Immature natural killer cell (primary cell): ENCODE measurements around the gene IQGAP1. TPM values are rescaled to one million over a fixed set of nuclear protein-coding genes. Genes with fewer than 3 reads are reported as not detected.
A peak's percentile ranks its signal among the peaks of the same experiment; 100 is the strongest.
"Not testable (repeated sequence)": the region's sequence is repeated elsewhere in the genome, so short reads cannot be mapped to it uniquely, and the experiment has no call there.

ENCODE experiments used
- DNase-seq, 3 donors: peaks; one replicate each; pipeline ENCODE4 v3.0.0; 2022; ENCODE audit warnings: mixed read lengths in 1 of 3
- H3K27ac Mint-ChIP-seq, 6 donors: one replicate each; pipeline ENCODE4 v1.8.0; 2020; ENCODE audit warnings: mixed read lengths in 6 of 6, mild to moderate bottlenecking in 5 of 6, inconsistent platforms in 4 of 6, moderate library complexity in 3 of 6
- H3K27me3 Mint-ChIP-seq, 3 donors: one replicate each; pipeline ENCODE4 v1.8.0; 2020 to 2021; ENCODE audit warnings: low read depth in 3 of 3, mild to moderate bottlenecking in 3 of 3, mixed read lengths in 3 of 3, moderate library complexity in 3 of 3, inconsistent platforms in 1 of 3
- H3K36me3 Mint-ChIP-seq, 3 donors: one replicate each; pipeline ENCODE4 v1.8.0; 2020; ENCODE audit warnings: mixed read lengths in 3 of 3, inconsistent platforms in 2 of 3, mild to moderate bottlenecking in 2 of 3
- H3K4me1 Mint-ChIP-seq, 2 donors: one replicate each; pipeline ENCODE4 v1.8.0; 2020; ENCODE audit warnings: inconsistent platforms in 2 of 2, mild to moderate bottlenecking in 2 of 2, mixed read lengths in 2 of 2, moderate library complexity in 1 of 2
- H3K4me3 Mint-ChIP-seq, 5 donors: one replicate each; pipeline ENCODE4 v1.8.0; 2020; ENCODE audit warnings: mild to moderate bottlenecking in 5 of 5, mixed read lengths in 5 of 5, inconsistent platforms in 3 of 5, moderate library complexity in 3 of 5
- H3K9me3 Mint-ChIP-seq, 6 donors: one replicate each; pipeline ENCODE4 v1.8.0; 2020; ENCODE audit warnings: mild to moderate bottlenecking in 6 of 6, mixed read lengths in 6 of 6, inconsistent platforms in 4 of 6, moderate library complexity in 3 of 6
- polyA plus RNA-seq, 3 donors: library from polyadenylated mRNA; unstranded; fragments of 300-500 nt; fragmentation: Illumina TruSeq; gene quantifications; one replicate each; pipeline ENCODE4 v1.2.3, GENCODE V29; 2021

Gene IQGAP1
- polyA plus RNA-seq, 3 donors from 2014 or later: 179 to 346 (median 238) TPM

- Mint-ChIP-seq H3K4me1 (peaks cover 0 to 10% of the 10 kb centered on the region in 2 donors), H3K27me3 (peaks cover 0 to 5% (median under 1%) of the 10 kb centered on the region in 3 donors), H3K36me3 (peaks cover 36 to 66% (median 51%) of the 10 kb centered on the region in 3 donors), H3K27ac (peak overlapping the region in 1 of 6 donors; percentile 58), H3K9me3 (no peaks in the 10 kb centered on the region), H3K4me3 (no peak overlapping the region)
- DNase-seq: no peak
These were observed 109.3 kb downstream of the IQGAP1 start for GRCh38 chr15:90497376-90497775.

GRCh38 chr15:90497912-90498311 lies 109.9 kb downstream of the IQGAP1 start:
- DNase-seq: no peak
- Mint-ChIP-seq H3K4me1 (peaks cover 0 to 10% of the 10 kb centered on the region in 2 donors), H3K27ac (no peak overlapping the region), H3K9me3 (no peaks in the 10 kb centered on the region), H3K4me3 (no peak overlapping the region), H3K36me3 (peaks cover 34 to 64% (median 46%) of the 10 kb centered on the region in 3 donors), H3K27me3 (peaks cover 0 to 6% (median 0%) of the 10 kb centered on the region in 3 donors)

GRCh38 chr15:90500171-90500570 lies 112.1 kb downstream of the IQGAP1 start:
- no peak for DNase-seq
- Mint-ChIP-seq H3K4me1 (no peaks in the 10 kb centered on the region), H3K4me3 (no peak overlapping the region), H3K27me3 (peaks cover 1 to 10% (median 3%) of the 10 kb centered on the region in 3 donors), H3K36me3 (peaks cover 26 to 51% (median 28%) of the 10 kb centered on the region in 3 donors), H3K27ac (peak overlapping the region in 5 of 6 donors; percentile 13 to 57 (median 16)), H3K9me3 (no peaks in the 10 kb centered on the region)

- Mint-ChIP-seq H3K27ac (peak overlapping the region in 3 of 6 donors; percentile 29 to 36 (median 31)), H3K4me3 (no peak overlapping the region), H3K36me3 (peaks cover 17 to 43% (median 23%) of the 10 kb centered on the region in 3 donors), H3K9me3 (no peaks in the 10 kb centered on the region), H3K4me1 (no peaks in the 10 kb centered on the region), H3K27me3 (peaks cover 1 to 10% (median 3%) of the 10 kb centered on the region in 3 donors)
- DNase-seq: no peak
These were observed 113.9 kb downstream of the IQGAP1 start for GRCh38 chr15:90501898-90502297.

GRCh38 chr15:90510781-90511180 lies 122.7 kb downstream of the IQGAP1 start:
- H3K4me1 Mint-ChIP-seq, H3K27me3 Mint-ChIP-seq, H3K9me3 Mint-ChIP-seq, DNase-seq: not testable (repeated sequence)
- H3K27ac Mint-ChIP-seq: peak overlapping the region in 2 of 6 donors; percentile 44 to 46
- H3K4me3 Mint-ChIP-seq: peak overlapping the region in 2 of 5 donors; percentile 74 to 78
- H3K36me3 Mint-ChIP-seq: peaks cover 0 to 12% (median 4%) of the 10 kb centered on the region in 3 donors

GRCh38 chr15:90511211-90511618 lies 123.2 kb downstream of the IQGAP1 start:
- not testable (repeated sequence) for H3K9me3 Mint-ChIP-seq, H3K4me1 Mint-ChIP-seq, H3K27me3 Mint-ChIP-seq
- Mint-ChIP-seq H3K4me3 (peak overlapping the region; percentile 45 to 78 (median 71)), H3K36me3 (peaks cover 0 to 12% (median 4%) of the 10 kb centered on the region in 3 donors), H3K27ac (peak overlapping the region in 2 of 6 donors; percentile 44 to 46)
- DNase-seq: peak in 2 of 3 donors; percentile 11 to 28

GRCh38 chr15:90512276-90512675 lies 124.2 kb downstream of the IQGAP1 start:
- peaks cover 0 to 7% (median 4%) of the 10 kb centered on the region in 3 donors for H3K36me3 Mint-ChIP-seq
- no peak overlapping the region for H3K27ac Mint-ChIP-seq
- peaks cover 0 to 7% of the 10 kb centered on the region in 2 donors for H3K4me1 Mint-ChIP-seq
- no peak overlapping the region for H3K4me3 Mint-ChIP-seq
- no peaks in the 10 kb centered on the region for H3K27me3 Mint-ChIP-seq
- H3K9me3 Mint-ChIP-seq: no peaks in the 10 kb centered on the region
- no peak for DNase-seq

GRCh38 chr15:90512981-90513380 lies 124.9 kb downstream of the IQGAP1 start:
- Mint-ChIP-seq H3K27me3 (no peaks in the 10 kb centered on the region), H3K9me3 (no peaks in the 10 kb centered on the region), H3K4me1 (peaks cover 0 to 7% of the 10 kb centered on the region in 2 donors), H3K36me3 (peaks cover 0 to 7% (median 4%) of the 10 kb centered on the region in 3 donors), H3K27ac (no peak overlapping the region), H3K4me3 (no peak overlapping the region)
- no peak for DNase-seq

- H3K27ac Mint-ChIP-seq: peak overlapping the region in 1 of 6 donors; percentile 28
These were observed 125.4 kb downstream of the IQGAP1 start for GRCh38 chr15:90513448-90513847.

GRCh38 chr15:90513893-90514292 lies 125.9 kb downstream of the IQGAP1 start:
- not testable (repeated sequence) for H3K27me3 Mint-ChIP-seq, H3K4me3 Mint-ChIP-seq, H3K36me3 Mint-ChIP-seq, H3K4me1 Mint-ChIP-seq, H3K9me3 Mint-ChIP-seq, DNase-seq, H3K27ac Mint-ChIP-seq

More at GRCh38 chr15:90513448-90513847, 125.4 kb downstream of the IQGAP1 start:
- Mint-ChIP-seq H3K36me3 (peaks cover 0 to 7% (median 4%) of the 10 kb centered on the region in 3 donors), H3K27me3 (no peaks in the 10 kb centered on the region), H3K9me3 (no peaks in the 10 kb centered on the region), H3K4me3 (no peak overlapping the region), H3K4me1 (peaks cover 0 to 7% of the 10 kb centered on the region in 2 donors)
- no peak for DNase-seq

- no peak overlapping the region for H3K27ac Mint-ChIP-seq
- H3K9me3 Mint-ChIP-seq: no peaks in the 10 kb centered on the region
These were observed 131.6 kb downstream of the IQGAP1 start for GRCh38 chr15:90519688-90520087.

GRCh38 chr15:90520365-90520764 lies 132.3 kb downstream of the IQGAP1 start:
- H3K4me3 Mint-ChIP-seq: no peak overlapping the region
- H3K27me3 Mint-ChIP-seq: peaks cover 0 to 3% (median 0%) of the 10 kb centered on the region in 3 donors
- H3K36me3 Mint-ChIP-seq: no peaks in the 10 kb centered on the region
- no peak for DNase-seq
- H3K9me3 Mint-ChIP-seq: no peaks in the 10 kb centered on the region
- H3K27ac Mint-ChIP-seq: no peak overlapping the region
- H3K4me1 Mint-ChIP-seq: peaks cover 0 to 6% of the 10 kb centered on the region in 2 donors

More at GRCh38 chr15:90519688-90520087, 131.6 kb downstream of the IQGAP1 start:
- H3K27me3 Mint-ChIP-seq: peaks cover 0 to 3% (median 0%) of the 10 kb centered on the region in 3 donors
- peaks cover 0 to 5% of the 10 kb centered on the region in 2 donors for H3K4me1 Mint-ChIP-seq
- H3K4me3 Mint-ChIP-seq: no peak overlapping the region
- DNase-seq: no peak
- no peaks in the 10 kb centered on the region for H3K36me3 Mint-ChIP-seq

GRCh38 chr15:90523373-90523772 lies 135.3 kb downstream of the IQGAP1 start:
- Mint-ChIP-seq H3K27ac (no peak overlapping the region), H3K36me3 (no peaks in the 10 kb centered on the region), H3K4me1 (peaks cover 3 to 8% of the 10 kb centered on the region in 2 donors), H3K9me3 (no peaks in the 10 kb centered on the region), H3K4me3 (no peak overlapping the region), H3K27me3 (peaks cover 0 to 4% (median 3%) of the 10 kb centered on the region in 3 donors)
- no peak for DNase-seq

GRCh38 chr15:90524018-90524803 lies 136.2 kb downstream of the IQGAP1 start:
- DNase-seq, H3K36me3 Mint-ChIP-seq, H3K9me3 Mint-ChIP-seq, H3K4me3 Mint-ChIP-seq, H3K27me3 Mint-ChIP-seq: not testable (repeated sequence)
- H3K27ac Mint-ChIP-seq: peak overlapping the region in 1 of 6 donors; percentile 64
- H3K4me1 Mint-ChIP-seq: peaks cover 11 to 14% of the 10 kb centered on the region in 2 donors
